NCI-H187 treated with DMSO at 0.1 percent for 48 hours (cell line): ENCODE results near the gene PRAMEF5.
"Not testable (repeated sequence)": the region's sequence is repeated elsewhere in the genome, so short reads cannot be mapped to it uniquely, and the experiment has no call there.

Source experiments
- DNase-seq: peaks from one replicate; lab custom pipeline; 2025; lab: John Stamatoyannopoulos, UW

PRAMEF5 gene

GRCh38 chr1:13277016-13277415 lies 23.0 kb downstream of the PRAMEF5 start:
- not testable (repeated sequence) for DNase-seq

GRCh38 chr1:13279617-13280016 lies 25.6 kb downstream of the PRAMEF5 start:
- not testable (repeated sequence) for DNase-seq

GRCh38 chr1:13285037-13285436 lies 31.0 kb downstream of the PRAMEF5 start, which contains the start of gene PRAMEF8:
Gene PRAMEF8, minus strand, starts transcription at chr1:13285137. Its CDS starts 1,046 bp downstream, at chr1:13284091.
- DNase-seq = not testable (repeated sequence)

- DNase-seq = not testable (repeated sequence)
Measured at GRCh38 chr1:13289030-13289429, 35.0 kb downstream of the PRAMEF5 start.

GRCh38 chr1:13297216-13297931 lies 43.4 kb downstream of the PRAMEF5 start:
- DNase-seq = not testable (repeated sequence)

- not testable (repeated sequence) for DNase-seq
Measured at GRCh38 chr1:13298699-13299098, 44.7 kb downstream of the PRAMEF5 start.

- not testable (repeated sequence) for DNase-seq
Measured at GRCh38 chr1:13302197-13302596, 48.2 kb downstream of the PRAMEF5 start.

- not testable (repeated sequence) for DNase-seq
Measured at GRCh38 chr1:13303239-13303638, 49.2 kb downstream of the PRAMEF5 start, which contains the start of gene PRAMEF33. Gene PRAMEF33, plus strand, starts transcription at chr1:13303539. Its CDS starts 2,416 bp downstream, at chr1:13305955.
